Stimulated activated CD8-positive, alpha-beta memory T cell treated with anti-CD3 and anti-CD28 coated beads, Interleukin-15, amount 100 ng/mL, for 4 hours (primary cell): ENCODE results near the gene CD99L2.

Experiments
- DNase-seq, 2 donors: peaks; one replicate each; pipeline ENCODE4 v3.0.0-alpha.2; 2020; ENCODE audit warnings: low read depth in 2 of 2

Gene CD99L2

GRCh38 chrX:150763810-150764209, 134.7 kb downstream of the CD99L2 start:
- DNase-seq = no peak

- DNase-seq = no peak
Observed at GRCh38 chrX:150763303-150763797, 135.1 kb downstream of the CD99L2 start.

DNA sequence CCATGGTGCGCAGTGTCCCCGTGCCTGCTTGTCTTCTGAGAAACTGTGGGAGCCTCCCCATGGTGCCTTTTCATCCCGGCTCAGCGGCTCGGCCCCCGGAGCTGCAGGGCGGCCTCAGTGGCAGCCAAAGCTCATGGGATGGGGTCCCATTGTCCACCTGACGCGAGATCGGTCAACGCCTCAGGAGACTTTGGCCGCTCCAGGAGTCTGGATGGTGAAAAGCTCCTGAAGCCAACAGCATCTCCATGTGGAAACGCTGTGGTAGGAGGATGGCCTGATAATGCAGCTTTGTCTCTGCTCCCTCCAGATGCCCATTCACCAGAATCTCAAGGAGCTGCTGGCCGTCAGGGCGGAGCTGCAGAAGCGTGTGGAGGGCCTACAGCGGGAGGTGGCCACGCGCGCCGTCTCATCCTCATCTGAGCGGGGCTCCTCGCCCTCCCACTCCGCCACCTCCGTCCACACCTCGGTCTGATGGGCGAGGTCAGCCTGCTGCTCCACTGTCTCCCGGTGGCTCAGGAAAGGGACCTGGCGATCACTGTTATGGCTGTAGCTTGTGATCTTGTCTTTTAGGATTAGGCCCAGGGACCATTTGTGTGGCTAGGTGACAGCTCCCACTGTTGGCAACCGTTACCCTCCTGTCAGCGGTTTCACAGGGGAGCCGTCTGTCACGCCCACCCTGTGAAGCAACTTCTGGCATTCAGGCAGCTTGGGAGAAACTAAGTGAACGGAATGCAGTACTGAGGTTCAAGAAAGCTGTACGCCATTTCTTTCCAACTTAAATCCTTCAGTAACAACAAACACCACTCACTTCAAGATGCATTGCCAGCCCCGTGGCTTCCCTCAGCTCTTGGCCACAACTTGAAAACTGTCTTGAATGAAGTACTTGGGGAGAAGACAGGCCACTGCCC, 136.0 kb downstream of the CD99L2 start:
- no peak for DNase-seq

GRCh38 chrX:150761819-150762216, 136.7 kb downstream of the CD99L2 start:
- no peak for DNase-seq

DNA sequence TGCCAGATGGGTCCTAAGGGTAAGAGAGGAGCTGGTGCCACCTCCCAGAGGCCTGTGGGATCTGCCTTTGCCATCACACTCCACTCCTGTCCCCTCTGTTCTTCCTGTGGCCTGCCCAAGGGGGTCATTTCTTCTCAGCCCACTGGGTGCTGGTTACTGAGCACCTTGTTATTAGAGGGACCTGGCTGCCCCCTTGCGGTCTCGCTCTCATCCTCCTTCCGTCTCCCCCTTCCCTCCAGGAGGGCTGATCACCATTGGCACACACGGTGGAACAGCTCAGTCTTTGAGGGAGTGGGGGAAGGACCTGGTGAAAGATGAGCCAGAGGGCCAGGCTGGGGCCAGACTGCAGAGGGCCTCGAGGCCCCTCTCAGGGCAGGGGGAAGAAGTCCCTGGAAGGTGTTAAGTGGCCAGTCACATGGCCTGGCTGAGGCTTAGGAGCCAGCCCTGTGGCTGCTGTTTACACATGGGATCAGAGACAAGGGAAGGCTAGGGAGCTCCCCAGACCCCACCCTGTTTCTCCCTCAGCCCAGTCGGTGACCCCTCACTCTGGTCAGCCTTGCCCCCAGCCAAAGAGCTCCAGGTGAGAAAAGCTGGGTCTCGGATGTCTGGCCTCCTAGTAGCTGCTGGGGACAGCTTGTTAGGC, 137.2 kb downstream of the CD99L2 start:
- DNase-seq = no peak

- no peak for DNase-seq
Observed at GRCh38 chrX:150759568-150760416, 138.7 kb downstream of the CD99L2 start.

- no peak for DNase-seq
Observed at GRCh38 chrX:150757371-150757770, 141.1 kb downstream of the CD99L2 start.

DNA sequence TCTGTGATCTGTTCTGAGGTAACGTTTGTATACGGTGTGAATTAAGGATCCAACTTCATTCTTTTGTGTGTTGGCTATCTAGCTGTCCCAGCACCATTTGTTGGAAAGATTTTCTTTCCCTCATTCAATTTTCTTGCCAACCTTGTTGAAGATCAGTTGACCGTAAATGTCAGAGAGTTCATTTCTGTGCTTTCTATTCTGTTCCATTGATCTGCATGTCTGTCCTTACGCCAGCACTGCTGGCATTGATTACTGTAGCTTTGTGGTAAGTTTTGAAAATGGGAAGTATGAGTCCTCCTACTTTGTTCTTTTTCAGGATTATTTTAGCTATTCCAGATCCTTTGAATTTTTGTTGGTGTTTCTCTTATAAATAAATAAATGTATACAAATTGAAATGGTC, 144.5 kb downstream of the CD99L2 start:
- DNase-seq = no peak

DNA sequence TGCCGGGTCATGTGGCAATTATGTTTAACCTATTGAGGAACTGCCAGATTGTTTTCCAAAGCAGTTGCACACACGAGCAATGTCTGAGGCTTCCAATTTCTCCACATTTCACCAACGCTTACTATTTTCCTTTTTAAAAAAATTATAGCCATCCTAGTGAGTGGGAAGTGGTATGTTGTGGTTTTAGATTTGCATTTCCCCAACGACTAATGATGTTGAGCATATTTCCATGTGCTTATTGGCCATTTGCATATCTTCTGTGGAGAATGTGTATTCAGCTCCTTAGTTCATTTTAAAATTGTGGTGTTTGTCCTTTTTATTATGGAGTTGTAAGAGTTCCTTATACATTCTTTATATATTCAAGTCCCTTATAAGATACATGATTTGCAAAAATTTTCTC, 145.1 kb downstream of the CD99L2 start:
- DNase-seq = no peak

DNA sequence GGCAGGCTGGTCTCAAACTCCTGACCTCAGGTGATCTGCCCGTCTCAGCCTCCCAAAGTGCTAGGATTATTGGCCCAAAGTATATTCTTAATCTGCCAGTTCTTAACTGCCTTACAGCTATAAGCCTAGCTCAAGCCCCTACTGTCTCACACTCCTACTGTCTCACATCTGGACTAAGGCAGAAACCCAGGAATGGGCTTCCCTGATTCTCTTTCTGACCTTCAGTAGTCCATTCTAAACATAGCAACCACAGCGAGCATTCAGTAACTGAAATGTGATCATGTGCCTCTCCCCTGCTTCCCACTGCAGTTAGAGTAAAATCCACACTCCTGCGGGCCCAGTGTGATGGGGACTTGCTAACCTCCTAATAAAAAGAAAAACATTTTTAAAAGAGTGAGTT, 146.3 kb downstream of the CD99L2 start:
- DNase-seq = no peak

DNA sequence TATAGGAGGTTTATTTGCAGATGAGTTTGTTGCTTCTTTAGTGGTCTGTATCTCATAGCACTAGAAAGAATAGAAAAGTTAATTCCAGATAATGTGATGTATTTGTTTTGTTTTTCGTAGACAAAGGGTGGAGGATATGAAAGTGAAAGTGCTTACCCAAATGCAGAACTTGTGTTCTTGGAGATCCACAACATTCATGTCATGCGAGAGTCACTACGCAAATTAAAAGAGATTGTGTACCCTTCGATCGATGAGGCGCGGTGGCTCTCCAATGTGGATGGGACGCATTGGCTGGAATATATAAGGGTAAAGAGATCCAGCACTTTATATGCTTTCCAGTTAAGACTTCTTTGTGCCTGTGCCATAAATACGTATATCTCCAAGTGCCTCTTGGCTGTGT, 162.0 kb downstream of the CD99L2 start:
- DNase-seq = no peak

DNA sequence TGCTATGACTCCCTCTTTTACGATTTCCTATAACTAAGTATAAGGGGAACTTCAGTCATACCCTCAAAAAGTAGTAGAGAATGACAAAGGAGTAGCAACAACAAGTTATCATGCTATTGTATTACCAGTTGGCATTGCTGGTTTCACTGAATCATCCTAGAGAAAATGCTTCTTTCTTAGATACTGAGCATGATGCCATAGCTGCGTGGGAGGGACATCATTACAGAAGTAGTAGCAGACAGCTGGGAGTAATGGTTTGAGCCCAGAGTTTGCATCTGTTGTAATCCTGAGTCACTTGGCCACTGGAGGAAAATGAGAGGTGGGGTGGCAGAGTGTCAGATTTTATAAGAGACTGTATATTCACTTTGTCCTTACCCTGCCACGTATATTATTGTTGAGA, 166.7 kb downstream of the CD99L2 start:
- DNase-seq = peak in 1 of 2 donors; percentile 6

DNA sequence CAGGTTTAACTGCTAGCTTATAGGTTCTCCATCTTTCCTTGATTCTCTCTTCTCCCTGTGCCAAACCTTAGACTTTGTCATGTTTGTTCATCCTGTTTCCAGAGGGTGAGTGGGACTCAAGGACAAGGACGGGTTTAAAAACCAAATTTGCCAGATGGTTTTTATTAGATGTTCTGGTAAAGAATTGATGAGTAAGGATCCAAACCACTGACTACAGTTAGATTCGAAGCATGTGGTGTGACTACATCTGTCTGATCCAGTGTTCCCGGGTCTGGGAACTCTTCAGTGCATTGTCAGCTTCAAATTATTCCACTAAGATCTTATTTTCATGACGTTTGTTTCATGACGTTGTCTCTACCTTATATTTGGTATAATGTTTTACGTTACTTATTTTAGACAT, 167.7 kb downstream of the CD99L2 start:
- DNase-seq = no peak

DNA sequence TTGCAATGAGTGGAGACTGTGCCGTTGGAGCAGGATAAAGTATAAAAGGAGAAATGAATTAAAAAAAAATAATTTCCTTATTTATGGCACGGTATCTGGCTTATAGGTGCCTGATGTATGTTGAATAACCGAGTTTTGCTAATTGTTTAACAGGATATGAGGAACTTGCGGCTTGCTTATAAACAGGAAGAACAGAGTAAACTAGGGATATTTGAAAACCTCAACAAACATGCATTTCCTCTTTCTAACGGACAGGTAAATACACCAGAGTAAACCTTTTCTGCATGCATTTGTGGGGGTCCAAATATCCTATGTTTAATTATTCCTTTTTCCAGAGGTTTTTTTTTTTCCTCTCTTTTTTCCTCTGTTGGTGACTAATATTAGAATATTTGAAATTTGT, 168.5 kb downstream of the CD99L2 start:
- DNase-seq = no peak

DNA sequence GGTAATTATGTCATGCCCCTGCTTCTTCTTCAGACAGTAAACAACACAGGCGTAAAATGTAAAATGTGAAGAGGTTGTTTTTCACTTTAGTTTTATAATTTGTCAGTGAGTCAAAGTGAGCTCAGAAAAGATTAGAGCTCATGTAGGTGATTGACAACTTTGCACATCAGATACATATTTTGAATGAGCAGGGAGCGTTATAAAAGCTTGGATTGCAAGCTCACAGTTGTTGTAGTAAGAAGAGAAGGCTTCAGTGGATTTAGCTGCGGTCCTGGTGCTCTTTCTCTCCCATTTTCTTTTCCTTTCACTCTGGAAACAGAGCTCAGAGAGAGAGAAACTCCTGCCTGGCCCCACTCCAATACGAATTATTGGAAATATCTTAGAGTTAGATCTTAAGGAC, 178.8 kb downstream of the CD99L2 start:
- DNase-seq = no peak
